DOHH2 (cell line): Measurements from ENCODE around the gene APAF1.

Experiments used
- EZH2phosphoT487 ChIP-seq: fragments of 200-600 bp; sonication (generic); IDR thresholded peaks from 2 replicates; pipeline ENCODE4 v1.6.1; 2017; ENCODE audit warnings: borderline replicate concordance, mild to moderate bottlenecking, antibody characterized with exemption, low read length, moderate library complexity, mixed read lengths
- TF ChIP-seq, protein P1 (sequence below): fragments of 200-600 bp; sonication (generic); IDR thresholded peaks from one replicate; pipeline ENCODE4 v1.5.1; 2014; ENCODE audit warnings: antibody characterized with exemption, mild to moderate bottlenecking, low read depth, low read length; ENCODE audit not compliant: poor library complexity, severe bottlenecking

GRCh38 chr12:98637068-98637467 lies 8.0 kb upstream of the APAF1 start:
- TF ChIP-seq, protein P1, sequence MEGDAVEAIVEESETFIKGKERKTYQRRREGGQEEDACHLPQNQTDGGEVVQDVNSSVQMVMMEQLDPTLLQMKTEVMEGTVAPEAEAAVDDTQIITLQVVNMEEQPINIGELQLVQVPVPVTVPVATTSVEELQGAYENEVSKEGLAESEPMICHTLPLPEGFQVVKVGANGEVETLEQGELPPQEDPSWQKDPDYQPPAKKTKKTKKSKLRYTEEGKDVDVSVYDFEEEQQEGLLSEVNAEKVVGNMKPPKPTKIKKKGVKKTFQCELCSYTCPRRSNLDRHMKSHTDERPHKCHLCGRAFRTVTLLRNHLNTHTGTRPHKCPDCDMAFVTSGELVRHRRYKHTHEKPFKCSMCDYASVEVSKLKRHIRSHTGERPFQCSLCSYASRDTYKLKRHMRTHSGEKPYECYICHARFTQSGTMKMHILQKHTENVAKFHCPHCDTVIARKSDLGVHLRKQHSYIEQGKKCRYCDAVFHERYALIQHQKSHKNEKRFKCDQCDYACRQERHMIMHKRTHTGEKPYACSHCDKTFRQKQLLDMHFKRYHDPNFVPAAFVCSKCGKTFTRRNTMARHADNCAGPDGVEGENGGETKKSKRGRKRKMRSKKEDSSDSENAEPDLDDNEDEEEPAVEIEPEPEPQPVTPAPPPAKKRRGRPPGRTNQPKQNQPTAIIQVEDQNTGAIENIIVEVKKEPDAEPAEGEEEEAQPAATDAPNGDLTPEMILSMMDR, result no peak
- no peak for TF ChIP-seq EZH2phosphoT487
